ENCODE data around the gene STK33.

STK33 gene

DNA sequence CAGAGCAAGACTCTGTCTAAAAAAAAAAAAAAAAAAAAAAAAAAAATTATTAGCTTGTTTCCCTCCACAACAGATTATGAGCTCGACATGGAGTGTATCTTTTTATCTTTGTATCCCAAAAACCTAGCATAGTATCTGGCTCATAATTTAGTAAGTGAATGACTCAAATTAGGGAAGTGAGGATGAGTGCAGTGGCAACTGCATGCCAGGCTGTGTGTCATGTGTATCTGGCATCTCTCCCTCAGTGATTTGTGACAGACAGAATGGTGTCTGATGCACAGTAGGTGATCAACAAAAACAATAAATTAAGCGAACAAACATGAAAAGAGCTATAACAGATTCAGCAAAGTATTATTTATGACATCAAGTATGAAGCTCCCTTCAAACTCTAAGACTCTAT, 7.2 kb downstream of the STK33 start:
- Histone ChIP-seq H3K9me3 (ENCODE audit: control insufficient read depth, insufficient read depth, low read length) (no peaks in the 10 kb centered on the region), H3K36me3 (ENCODE audit: insufficient read depth, low read length) (no peaks in the 10 kb centered on the region), H3K4me1 (ENCODE audit: insufficient read depth, low read length) (peaks cover 5% of the 10 kb centered on the region; the same call in 1 of the 2 replicates), H3K9ac (ENCODE audit: low read depth, low read length) (no peak overlapping the region)

GRCh38 chr11:8586184-8586583, 7.8 kb downstream of the STK33 start:
- Histone ChIP-seq H3K9me3 (ENCODE audit: control insufficient read depth, insufficient read depth, low read length) (no peaks in the 10 kb centered on the region), H3K9ac (ENCODE audit: low read depth, low read length) (no peak overlapping the region), H3K36me3 (ENCODE audit: insufficient read depth, low read length) (no peaks in the 10 kb centered on the region), H3K4me1 (ENCODE audit: insufficient read depth, low read length) (peaks cover 5% of the 10 kb centered on the region; the same call in 1 of the 2 replicates)

DNA sequence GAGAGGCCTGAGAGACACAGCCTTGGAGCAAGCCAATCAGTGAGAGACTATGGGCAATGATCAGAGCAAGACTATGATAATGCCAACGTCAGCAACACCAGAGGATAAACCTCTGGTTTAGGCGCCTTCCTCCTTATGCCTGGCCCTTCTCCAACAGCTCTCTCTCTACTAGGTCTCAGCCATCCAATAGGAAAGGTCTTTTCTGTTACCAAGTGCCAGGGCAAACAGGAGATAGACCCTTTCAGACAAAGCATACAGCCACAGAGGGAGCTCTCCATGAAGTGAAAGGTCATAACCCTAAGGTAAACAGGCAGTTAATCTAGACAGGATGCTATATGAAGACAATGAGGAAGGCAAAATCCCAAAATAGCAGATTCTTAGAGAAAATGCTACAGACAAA, 9.5 kb downstream of the STK33 start:
- no peaks in the 10 kb centered on the region for H3K9me3 ChIP-seq (ENCODE audit: control insufficient read depth, insufficient read depth, low read length)
- H3K9ac ChIP-seq (ENCODE audit: low read depth, low read length) = no peak overlapping the region
- H3K4me1 ChIP-seq (ENCODE audit: insufficient read depth, low read length) = peaks cover 5% of the 10 kb centered on the region; the same call in 1 of the 2 replicates
- H3K36me3 ChIP-seq (ENCODE audit: insufficient read depth, low read length) = no peaks in the 10 kb centered on the region

GRCh38 chr11:8584082-8584481, 9.9 kb downstream of the STK33 start:
- Histone ChIP-seq H3K9me3 (ENCODE audit: control insufficient read depth, insufficient read depth, low read length) (no peaks in the 10 kb centered on the region), H3K9ac (ENCODE audit: low read depth, low read length) (no peak overlapping the region), H3K36me3 (ENCODE audit: insufficient read depth, low read length) (no peaks in the 10 kb centered on the region), H3K4me1 (ENCODE audit: insufficient read depth, low read length) (peaks cover 5% of the 10 kb centered on the region; the same call in 1 of the 2 replicates)

DNA sequence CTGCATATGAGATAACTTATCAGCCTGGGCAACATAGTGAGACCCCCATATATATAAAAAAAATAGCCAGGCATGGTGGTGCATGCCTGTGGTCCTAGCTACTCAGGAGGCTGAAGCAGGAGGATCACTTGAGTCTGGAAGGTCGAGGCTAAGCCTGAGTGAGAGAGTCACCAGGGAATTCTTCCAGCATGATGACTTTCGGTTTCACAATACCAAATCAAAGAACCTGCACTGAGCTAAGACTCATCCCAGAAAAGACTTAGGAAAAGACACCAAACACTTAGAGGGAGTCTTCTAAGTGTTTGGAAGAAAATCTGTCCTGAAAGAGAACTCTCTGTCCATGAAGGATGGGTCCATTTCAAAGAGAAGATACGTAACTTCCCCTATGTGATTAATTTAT, 12.7 kb downstream of the STK33 start:
- H3K9me3 ChIP-seq (ENCODE audit: control insufficient read depth, insufficient read depth, low read length) = no peaks in the 10 kb centered on the region
- H3K9ac ChIP-seq (ENCODE audit: low read depth, low read length) = no peak overlapping the region
- no peaks in the 10 kb centered on the region for H3K36me3 ChIP-seq (ENCODE audit: insufficient read depth, low read length)
- H3K4me1 ChIP-seq (ENCODE audit: insufficient read depth, low read length) = peaks cover 5% of the 10 kb centered on the region; the same call in 1 of the 2 replicates

DNA sequence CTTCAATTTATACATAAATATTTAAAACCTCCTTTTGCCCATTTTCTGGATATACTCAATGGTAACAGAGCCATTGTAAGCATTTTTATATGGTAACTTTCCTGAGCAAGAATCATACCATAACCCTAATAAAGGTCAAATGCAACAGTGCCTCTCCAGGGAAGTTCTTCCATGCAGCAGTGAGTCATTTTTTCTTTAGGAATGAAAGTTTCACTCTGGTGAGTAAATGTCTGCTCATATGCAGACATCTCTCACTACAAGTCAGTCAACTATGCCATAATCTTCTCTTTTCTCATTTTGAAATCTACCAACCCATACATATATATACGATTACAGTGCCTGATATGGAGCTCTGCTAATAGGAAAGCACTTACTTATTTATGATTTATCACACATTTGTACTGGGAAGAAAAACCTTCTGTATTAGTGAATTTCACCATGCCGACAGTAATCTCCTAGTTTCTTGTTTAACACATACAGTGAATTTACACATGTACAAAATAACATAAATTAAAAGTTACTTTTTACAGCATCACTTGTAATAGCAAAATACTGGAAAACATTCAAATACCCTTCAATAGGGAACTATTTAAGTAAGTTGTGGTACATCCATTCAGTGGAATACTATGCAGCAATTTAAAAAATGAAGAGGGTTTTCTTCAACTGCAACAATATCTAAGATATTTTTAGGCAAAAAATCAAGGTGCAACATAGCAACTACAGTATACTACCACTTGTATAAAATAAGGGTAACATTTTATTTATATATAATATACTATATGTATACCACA, 16.0 kb downstream of the STK33 start:
- no peaks in the 10 kb centered on the region for H3K36me3 ChIP-seq (ENCODE audit: insufficient read depth, low read length)
- H3K9ac ChIP-seq (ENCODE audit: low read depth, low read length) = no peak overlapping the region
- H3K9me3 ChIP-seq (ENCODE audit: control insufficient read depth, insufficient read depth, low read length) = no peaks in the 10 kb centered on the region
- no peaks in the 10 kb centered on the region for H3K4me1 ChIP-seq (ENCODE audit: insufficient read depth, low read length)

GRCh38 chr11:8574798-8575197, 19.2 kb downstream of the STK33 start:
- Histone ChIP-seq H3K36me3 (ENCODE audit: insufficient read depth, low read length) (no peaks in the 10 kb centered on the region), H3K4me1 (ENCODE audit: insufficient read depth, low read length) (no peaks in the 10 kb centered on the region), H3K9me3 (ENCODE audit: control insufficient read depth, insufficient read depth, low read length) (no peaks in the 10 kb centered on the region), H3K9ac (ENCODE audit: low read depth, low read length) (no peak overlapping the region)

DNA sequence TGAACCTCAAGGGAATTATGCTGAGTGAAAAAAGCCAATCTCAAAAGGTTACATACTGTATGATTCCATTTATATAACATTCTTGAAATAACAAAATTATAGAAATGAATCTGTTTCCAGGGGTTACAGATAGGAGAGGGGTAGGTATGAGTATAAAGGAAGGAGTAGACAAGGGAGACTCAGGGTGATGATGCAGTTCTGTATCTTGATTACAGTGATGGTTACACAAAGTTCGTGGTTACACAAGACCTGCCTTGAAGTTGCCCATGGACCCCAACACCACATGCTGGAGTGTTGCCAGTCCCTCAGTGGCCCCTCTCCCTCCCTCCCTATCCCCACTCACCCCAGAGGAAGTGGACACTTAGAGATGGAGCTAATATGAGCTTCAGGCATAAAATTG, 20.3 kb downstream of the STK33 start:
- H3K4me1 ChIP-seq (ENCODE audit: insufficient read depth, low read length) = no peaks in the 10 kb centered on the region
- no peaks in the 10 kb centered on the region for H3K36me3 ChIP-seq (ENCODE audit: insufficient read depth, low read length)
- no peaks in the 10 kb centered on the region for H3K9me3 ChIP-seq (ENCODE audit: control insufficient read depth, insufficient read depth, low read length)
- no peak overlapping the region for H3K9ac ChIP-seq (ENCODE audit: low read depth, low read length)

- no peak overlapping the region for H3K9ac ChIP-seq (ENCODE audit: low read depth, low read length)
- H3K4me1 ChIP-seq (ENCODE audit: insufficient read depth, low read length) = no peaks in the 10 kb centered on the region
- no peaks in the 10 kb centered on the region for H3K9me3 ChIP-seq (ENCODE audit: control insufficient read depth, insufficient read depth, low read length)
- no peaks in the 10 kb centered on the region for H3K36me3 ChIP-seq (ENCODE audit: insufficient read depth, low read length)
These were observed 26.3 kb downstream of the STK33 start for GRCh38 chr11:8567602-8568198.

GRCh38 chr11:8566613-8567210, 27.3 kb downstream of the STK33 start:
- H3K9ac ChIP-seq (ENCODE audit: low read depth, low read length) = no peak overlapping the region
- H3K4me1 ChIP-seq (ENCODE audit: insufficient read depth, low read length) = no peaks in the 10 kb centered on the region
- no peaks in the 10 kb centered on the region for H3K36me3 ChIP-seq (ENCODE audit: insufficient read depth, low read length)
- H3K9me3 ChIP-seq (ENCODE audit: control insufficient read depth, insufficient read depth, low read length) = no peaks in the 10 kb centered on the region

- Histone ChIP-seq H3K36me3 (ENCODE audit: insufficient read depth, low read length) (no peaks in the 10 kb centered on the region), H3K4me1 (ENCODE audit: insufficient read depth, low read length) (no peaks in the 10 kb centered on the region), H3K9ac (ENCODE audit: low read depth, low read length) (no peak overlapping the region), H3K9me3 (ENCODE audit: control insufficient read depth, insufficient read depth, low read length) (no peaks in the 10 kb centered on the region)
These were observed 29.5 kb downstream of the STK33 start for GRCh38 chr11:8564526-8564925.

DNA sequence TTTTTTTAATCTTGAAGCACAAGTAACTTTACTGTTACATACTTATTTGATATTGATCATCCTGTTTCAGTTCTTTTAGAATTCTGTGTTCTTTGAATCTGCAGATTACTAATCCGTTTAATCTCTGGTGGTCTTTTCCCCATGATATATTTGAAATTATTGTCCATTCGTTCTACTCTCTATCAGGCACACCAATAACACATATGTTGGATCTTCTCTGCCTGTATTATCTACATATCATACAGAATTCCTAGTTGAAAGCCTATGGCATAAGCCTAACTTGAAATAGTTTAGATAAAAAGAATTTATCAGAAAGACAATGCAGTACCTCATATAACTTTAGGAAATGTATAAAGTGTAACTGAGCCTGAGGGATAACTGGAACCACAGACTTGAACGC, 32.6 kb downstream of the STK33 start:
- H3K4me1 ChIP-seq (ENCODE audit: insufficient read depth, low read length) = no peaks in the 10 kb centered on the region
- H3K36me3 ChIP-seq (ENCODE audit: insufficient read depth, low read length) = no peaks in the 10 kb centered on the region
- no peaks in the 10 kb centered on the region for H3K9me3 ChIP-seq (ENCODE audit: control insufficient read depth, insufficient read depth, low read length)
- no peak overlapping the region for H3K9ac ChIP-seq (ENCODE audit: low read depth, low read length)

- H3K4me1 ChIP-seq (ENCODE audit: insufficient read depth, low read length) = no peaks in the 10 kb centered on the region
- H3K36me3 ChIP-seq (ENCODE audit: insufficient read depth, low read length) = no peaks in the 10 kb centered on the region
- no peak overlapping the region for H3K9ac ChIP-seq (ENCODE audit: low read depth, low read length)
- H3K9me3 ChIP-seq (ENCODE audit: control insufficient read depth, insufficient read depth, low read length) = no peaks in the 10 kb centered on the region
These were observed 35.6 kb downstream of the STK33 start for GRCh38 chr11:8558436-8558835.

- Histone ChIP-seq H3K36me3 (ENCODE audit: insufficient read depth, low read length) (no peaks in the 10 kb centered on the region), H3K9me3 (ENCODE audit: control insufficient read depth, insufficient read depth, low read length) (no peaks in the 10 kb centered on the region), H3K9ac (ENCODE audit: low read depth, low read length) (no peak overlapping the region), H3K4me1 (ENCODE audit: insufficient read depth, low read length) (no peaks in the 10 kb centered on the region)
These were observed 48.2 kb downstream of the STK33 start for GRCh38 chr11:8545698-8546366.

Measured in ES-I3 (cell line).